ENCODE measurements around the gene COMMD6.

GRCh38 chr13:75521956-75522355 lies 15.7 kb downstream of the COMMD6 start:
- TF ChIP-seq RARB (CRISPR knock-in tag; IDR thresholded peaks at IDR 0.05) (no peak), ZFP30 (CRISPR knock-in tag; IDR thresholded peaks at IDR 0.05) (no peak), ZFP3 (CRISPR knock-in tag; IDR thresholded peaks at IDR 0.05) (no peak), ZNF565 (CRISPR knock-in tag; conservative IDR thresholded peaks at IDR 0.05; ENCODE audit: low read depth) (no peak), TOX (CRISPR knock-in tag; IDR thresholded peaks at IDR 0.05; ENCODE audit: borderline replicate concordance) (no peak), CSRNP3 (CRISPR knock-in tag; IDR thresholded peaks at IDR 0.05) (no peak), OSR1 (CRISPR knock-in tag; IDR thresholded peaks at IDR 0.05) (no peak), ARNTL (CRISPR knock-in tag; IDR thresholded peaks at IDR 0.05; ENCODE audit: borderline replicate concordance, low read depth) (no peak), GLIS3 (CRISPR knock-in tag; IDR thresholded peaks at IDR 0.05) (no peak)

Data from SK-N-SH treated with all-trans-retinoic acid at 6 μM for 48 hours (cell line).